C4-2B (cell line): ENCODE measurements around the gene LCP1.

Experiments
- CTCF ChIP-seq: fragments of 450-650 bp; conservative IDR thresholded peaks from 2 replicates; pipeline ENCODE4 v1.5.1; 2017; ENCODE audit warnings: mild to moderate bottlenecking
- ZFX ChIP-seq: fragments of 450-650 bp; IDR thresholded peaks from 2 replicates; pipeline ENCODE4 v1.6.1; 2017

- TF ChIP-seq CTCF (no peak), ZFX (no peak)
These were observed 65.1 kb downstream of the LCP1 start for GRCh38 chr13:46116653-46117502.
